GM21390 (cell line): Measurements from ENCODE around the gene TBCK.
A peak's percentile ranks its signal among the peaks of the same experiment; 100 is the strongest.
"Not testable (repeated sequence)": the region's sequence is repeated elsewhere in the genome, so short reads cannot be mapped to it uniquely, and the experiment has no call there.

ENCODE experiments used
- ATAC-seq: cut with Tn5 transposase; IDR thresholded peaks from one replicate; pipeline ENCODE4 v1.9.1; 2021; ENCODE audit not compliant: unreplicated experiment

Gene TBCK

GRCh38 chr4:106238820-106239420 is 77.1 kb downstream of the TBCK start:
- peak; percentile 91 for ATAC-seq

- ATAC-seq = no peak
Observed at GRCh38 chr4:106231931-106232330, 84.1 kb downstream of the TBCK start.

GRCh38 chr4:106222548-106222947 is 93.5 kb downstream of the TBCK start:
- no peak for ATAC-seq

GRCh38 chr4:106213291-106213690 is 102.7 kb downstream of the TBCK start:
- not testable (repeated sequence) for ATAC-seq

GRCh38 chr4:106210021-106210420 is 106.0 kb downstream of the TBCK start:
- ATAC-seq = no peak

GRCh38 chr4:106208481-106209460 is 107.2 kb downstream of the TBCK start:
- ATAC-seq = no peak

- no peak for ATAC-seq
Observed at GRCh38 chr4:106201373-106201772, 114.6 kb downstream of the TBCK start.

- no peak for ATAC-seq
Observed at GRCh38 chr4:106195435-106195950, 120.5 kb downstream of the TBCK start.

GRCh38 chr4:106194801-106195200 is 121.2 kb downstream of the TBCK start:
- no peak for ATAC-seq

GRCh38 chr4:106192131-106192530 is 123.9 kb downstream of the TBCK start:
- ATAC-seq = no peak

GRCh38 chr4:106186201-106186600 is 129.8 kb downstream of the TBCK start:
- ATAC-seq = no peak

- ATAC-seq = no peak
Observed at GRCh38 chr4:106183551-106183950, 132.5 kb downstream of the TBCK start.

- ATAC-seq = no peak
Observed at GRCh38 chr4:106172861-106173260, 143.1 kb downstream of the TBCK start.

GRCh38 chr4:106165351-106166010 is 150.5 kb downstream of the TBCK start:
- no peak for ATAC-seq

GRCh38 chr4:106162278-106162677 is 153.7 kb downstream of the TBCK start:
- no peak for ATAC-seq

GRCh38 chr4:106160560-106160959 is 155.4 kb downstream of the TBCK start:
- ATAC-seq = no peak

GRCh38 chr4:106149911-106150310 is 166.1 kb downstream of the TBCK start:
- no peak for ATAC-seq

- no peak for ATAC-seq
Observed at GRCh38 chr4:106149026-106149425, 167.0 kb downstream of the TBCK start.

- ATAC-seq = no peak
Observed at GRCh38 chr4:106142616-106143127, 173.3 kb downstream of the TBCK start.

GRCh38 chr4:106140601-106141000 is 175.4 kb downstream of the TBCK start:
- ATAC-seq = no peak

GRCh38 chr4:106136777-106137331 is 179.2 kb downstream of the TBCK start:
- no peak for ATAC-seq
